GM06990 (cell line): ENCODE results near the gene CFAP299.

ENCODE experiments used
- DNase-seq: peaks from one replicate; pipeline ENCODE4 v3.0.0-alpha.2; 2011; ENCODE audit not compliant: insufficient read length; ENCODE audit errors: extremely low read depth
- H3K27me3 ChIP-seq: replicated peaks from 2 replicates; pipeline ENCODE4 v1.6.0; 2011; ENCODE audit warnings: low read length; ENCODE audit not compliant: control insufficient read depth, insufficient read depth
- H3K36me3 ChIP-seq: 2 replicates; pipeline ENCODE4 v1.5.1; 2011; ENCODE audit warnings: low read length; ENCODE audit not compliant: control insufficient read depth, insufficient read depth
- H3K4me3 ChIP-seq: replicated peaks from 2 replicates; pipeline ENCODE4 v1.5.1; 2011; ENCODE audit warnings: low read depth, mild to moderate bottlenecking, control low read depth, low read length
- TF ChIP-seq, protein P1 (sequence below): IDR thresholded peaks from 2 replicates; pipeline ENCODE4 v1.5.1; 2011; ENCODE audit warnings: low read length, control low read depth, mild to moderate bottlenecking, inconsistent platforms; ENCODE audit not compliant: insufficient read depth, poor library complexity, severe bottlenecking

CFAP299 gene

DNA sequence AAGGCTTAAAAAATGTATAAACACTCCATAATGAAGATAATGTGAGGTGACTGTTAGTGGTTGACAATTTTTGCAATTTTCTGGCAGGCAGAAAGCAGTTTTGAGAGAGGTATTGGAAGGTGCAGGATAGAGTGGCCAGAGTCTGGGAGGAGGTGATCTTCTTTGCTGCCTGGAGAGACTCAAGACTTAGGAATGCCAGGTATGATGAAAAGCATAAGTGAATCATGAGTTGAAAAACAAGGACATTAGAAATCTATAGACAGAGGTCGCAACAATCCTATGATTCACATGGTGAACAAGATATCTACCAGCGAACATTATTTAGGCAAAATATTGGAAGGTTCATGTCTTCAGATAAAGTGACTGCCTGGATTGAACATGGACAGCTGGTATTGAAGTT is 118.5 kb downstream of the CFAP299 start:
- Histone ChIP-seq H3K4me3 (no peak overlapping the region), H3K27me3 (no peaks in the 10 kb centered on the region; the same call in 1 of the 2 replicates), H3K36me3 (no peaks in the 10 kb centered on the region)
- DNase-seq: no peak
- TF ChIP-seq, protein P1, sequence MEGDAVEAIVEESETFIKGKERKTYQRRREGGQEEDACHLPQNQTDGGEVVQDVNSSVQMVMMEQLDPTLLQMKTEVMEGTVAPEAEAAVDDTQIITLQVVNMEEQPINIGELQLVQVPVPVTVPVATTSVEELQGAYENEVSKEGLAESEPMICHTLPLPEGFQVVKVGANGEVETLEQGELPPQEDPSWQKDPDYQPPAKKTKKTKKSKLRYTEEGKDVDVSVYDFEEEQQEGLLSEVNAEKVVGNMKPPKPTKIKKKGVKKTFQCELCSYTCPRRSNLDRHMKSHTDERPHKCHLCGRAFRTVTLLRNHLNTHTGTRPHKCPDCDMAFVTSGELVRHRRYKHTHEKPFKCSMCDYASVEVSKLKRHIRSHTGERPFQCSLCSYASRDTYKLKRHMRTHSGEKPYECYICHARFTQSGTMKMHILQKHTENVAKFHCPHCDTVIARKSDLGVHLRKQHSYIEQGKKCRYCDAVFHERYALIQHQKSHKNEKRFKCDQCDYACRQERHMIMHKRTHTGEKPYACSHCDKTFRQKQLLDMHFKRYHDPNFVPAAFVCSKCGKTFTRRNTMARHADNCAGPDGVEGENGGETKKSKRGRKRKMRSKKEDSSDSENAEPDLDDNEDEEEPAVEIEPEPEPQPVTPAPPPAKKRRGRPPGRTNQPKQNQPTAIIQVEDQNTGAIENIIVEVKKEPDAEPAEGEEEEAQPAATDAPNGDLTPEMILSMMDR: no peak

DNA sequence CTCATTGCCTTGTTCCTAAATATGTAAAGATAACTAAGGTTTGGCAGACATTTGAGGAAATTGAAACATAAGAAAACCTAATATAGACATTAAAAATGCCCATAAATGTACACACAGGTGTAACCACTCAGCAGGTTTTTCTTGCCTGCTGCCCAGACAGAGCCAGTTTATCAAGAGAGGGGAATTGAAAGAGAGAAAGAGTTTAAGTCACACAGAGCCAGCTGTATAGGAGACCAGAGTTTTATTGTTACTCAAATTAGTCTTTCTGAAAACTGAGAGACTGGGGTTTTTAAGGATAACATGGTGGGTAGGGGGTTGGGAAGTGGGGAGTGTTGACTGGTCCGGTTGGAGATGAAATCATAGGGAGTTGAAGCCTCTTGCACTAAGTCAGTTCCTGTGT is 119.0 kb downstream of the CFAP299 start:
- no peak for DNase-seq

DNA sequence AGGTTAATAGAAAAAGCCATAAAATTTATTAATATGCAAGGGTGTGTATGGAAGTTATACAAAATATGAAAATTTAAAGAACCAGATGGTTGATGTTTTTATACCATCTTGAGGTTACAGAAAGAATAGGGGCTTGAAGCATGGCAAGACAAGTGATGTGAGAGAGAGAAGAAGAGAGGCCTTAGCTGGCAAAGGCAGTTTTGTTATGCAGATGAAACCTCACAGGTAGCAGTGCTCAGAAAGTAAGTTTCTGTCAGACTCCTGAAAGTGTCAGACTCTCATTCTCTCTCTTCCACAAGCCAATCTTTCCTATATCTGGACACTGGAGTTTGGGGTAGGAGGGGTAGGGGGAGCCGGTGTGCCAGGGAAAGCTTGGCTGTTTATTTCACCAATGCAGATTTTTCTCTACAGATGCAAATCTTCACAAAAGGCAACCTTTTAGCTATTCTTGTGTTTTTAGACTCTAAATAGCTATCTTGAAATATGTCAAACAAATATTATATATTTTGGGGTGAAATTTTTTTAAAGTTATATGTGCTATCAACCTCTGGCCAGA is 124.5 kb downstream of the CFAP299 start:
- no peak for DNase-seq
- TF ChIP-seq, protein P1: no peak
- no peaks in the 10 kb centered on the region for H3K27me3 ChIP-seq
- H3K4me3 ChIP-seq: no peak overlapping the region
- no peaks in the 10 kb centered on the region for H3K36me3 ChIP-seq

More for the DNA sequence above, 119.0 kb downstream of the CFAP299 start:
- no peaks in the 10 kb centered on the region for H3K36me3 ChIP-seq
- TF ChIP-seq, protein P1: no peak
- no peaks in the 10 kb centered on the region; the same call in 1 of the 2 replicates for H3K27me3 ChIP-seq
- no peak overlapping the region for H3K4me3 ChIP-seq

DNA sequence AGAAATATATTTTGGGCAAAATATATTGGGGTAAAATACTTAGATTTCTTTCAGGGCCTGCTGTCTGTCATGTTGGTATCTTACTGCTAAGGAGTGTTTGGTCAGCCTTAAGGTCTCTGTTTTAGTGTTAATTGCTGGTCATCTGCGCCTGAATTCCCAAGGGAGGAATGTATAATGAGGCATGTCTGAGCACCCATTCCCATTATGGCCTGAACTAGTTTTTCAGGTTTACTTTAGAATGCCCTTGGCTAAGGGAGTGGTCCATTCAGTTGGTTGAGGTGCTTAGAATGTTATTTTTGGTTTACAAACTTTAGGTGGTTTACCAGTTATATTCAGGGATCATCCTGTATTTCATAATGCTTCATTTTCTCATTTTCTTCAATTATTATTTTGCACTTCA is 125.9 kb downstream of the CFAP299 start:
- TF ChIP-seq, protein P1: no peak
- DNase-seq: no peak
- no peak overlapping the region for H3K4me3 ChIP-seq
- H3K27me3 ChIP-seq: no peaks in the 10 kb centered on the region
- no peaks in the 10 kb centered on the region for H3K36me3 ChIP-seq

- peak; percentile 11 for DNase-seq
- Histone ChIP-seq H3K27me3 (no peaks in the 10 kb centered on the region), H3K4me3 (no peak overlapping the region)
Observed at GRCh38 chr4:80462621-80463091, 127.1 kb downstream of the CFAP299 start.

More at GRCh38 chr4:80462621-80463091, 127.1 kb downstream of the CFAP299 start:
- no peaks in the 10 kb centered on the region for H3K36me3 ChIP-seq
- TF ChIP-seq, protein P1: no peak
